HEK293 (cell line): ENCODE measurements around the gene RNPEP.

Source experiments
- CTCF ChIA-PET: fragments of 350-600 bp; formaldehyde crosslinking; extraction: SDS; loops from one replicate; lab custom pipeline; 2021; ENCODE audit warnings: antibody characterized with exemption; lab: Yijun Ruan, JAX
- POLR2A ChIA-PET: fragments of 300-600 bp; formaldehyde crosslinking; extraction: SDS; loops from one replicate; lab custom pipeline; 2020; ENCODE audit warnings: antibody characterized with exemption, inconsistent platforms; lab: Yijun Ruan, JAX
- H3K27ac ChIP-seq: fragments of 200-500 bp; sonication (Bioruptor generic); 2 replicates; pipeline ENCODE4 v1.5.1; 2014; ENCODE audit warnings: low read depth, low read length, control low read depth, inconsistent platforms; ENCODE audit errors: extremely low read depth
- H3K36me3 ChIP-seq, 2 experiments: fragments of 200-500 bp in 1 of 2; sonication (Bioruptor generic) in 1 of 2; 1 replicate in 1 of 2; 2 replicates in 1 of 2; pipeline ENCODE4 v1.5.1; 2014 to 2017; ENCODE audit warnings: inconsistent platforms in 2 of 2, low read length in 2 of 2; ENCODE audit not compliant: control insufficient read depth in 2 of 2, insufficient read depth in 1 of 2
- H3K4me1 ChIP-seq: fragments of 200-500 bp; sonication (Bioruptor generic); 2 replicates; pipeline ENCODE4 v1.5.1; 2014; ENCODE audit warnings: mild to moderate bottlenecking, low read length, inconsistent platforms; ENCODE audit not compliant: control insufficient read depth, insufficient read depth
- H3K4me3 ChIP-seq: 2 replicates; pipeline ENCODE4 v1.5.1; 2011; ENCODE audit warnings: low read depth, mild to moderate bottlenecking, control low read depth, low read length, moderate library complexity
- H3K9me3 ChIP-seq: fragments of 200-500 bp; sonication (Bioruptor generic); 2 replicates; pipeline ENCODE4 v1.5.1; 2014; ENCODE audit warnings: low read depth, low read length, inconsistent platforms; ENCODE audit not compliant: control insufficient read depth, insufficient read depth
- GLIS1 ChIP-seq: fragments of 450-650 bp; formaldehyde crosslinking; IDR thresholded peaks from 2 replicates; pipeline ENCODE4 v1.5.1; 2016; ENCODE audit warnings: missing biosample characterization, missing genetic modification characterization
- IKZF3 ChIP-seq: fragments of 450-650 bp; IDR thresholded peaks from 2 replicates; pipeline ENCODE4 v1.5.0; 2018; ENCODE audit warnings: missing biosample characterization, mild to moderate bottlenecking, missing genetic modification characterization, moderate library complexity
- OSR2 ChIP-seq: fragments of 450-650 bp; formaldehyde crosslinking; IDR thresholded peaks from 2 replicates; pipeline ENCODE4 v1.5.1; 2016; ENCODE audit warnings: missing biosample characterization, missing genetic modification characterization
- REPIN1 ChIP-seq: fragments of 450-650 bp; formaldehyde crosslinking; IDR thresholded peaks from 2 replicates; pipeline ENCODE4 v1.5.1; 2017; ENCODE audit warnings: missing biosample characterization, missing genetic modification characterization, low read depth
- SCRT1 ChIP-seq: fragments of 450-650 bp; formaldehyde crosslinking; IDR thresholded peaks from 2 replicates; pipeline ENCODE4 v1.5.1; 2016; ENCODE audit warnings: missing biosample characterization, missing genetic modification characterization, borderline replicate concordance
- SP7 ChIP-seq: fragments of 450-650 bp; formaldehyde crosslinking; IDR thresholded peaks from 2 replicates; pipeline ENCODE4 v1.5.1; 2016; ENCODE audit warnings: missing biosample characterization, missing genetic modification characterization
- ZBTB21 ChIP-seq: fragments of 450-650 bp; formaldehyde crosslinking; IDR thresholded peaks from 2 replicates; pipeline ENCODE4 v1.5.1; 2017; ENCODE audit warnings: missing biosample characterization, missing genetic modification characterization
- ZNF146 ChIP-seq: fragments of 450-650 bp; formaldehyde crosslinking; IDR thresholded peaks from 2 replicates; pipeline ENCODE4 v1.5.1; 2016; ENCODE audit warnings: missing biosample characterization, missing genetic modification characterization
- ZNF366 ChIP-seq: fragments of 450-650 bp; formaldehyde crosslinking; conservative IDR thresholded peaks from 2 replicates; pipeline ENCODE4 v1.5.1; 2016; ENCODE audit warnings: missing biosample characterization, missing genetic modification characterization
- ZNF558 ChIP-seq: fragments of 450-650 bp; formaldehyde crosslinking; IDR thresholded peaks from 2 replicates; pipeline ENCODE4 v1.5.1; 2016; ENCODE audit warnings: missing biosample characterization, missing genetic modification characterization
- ZNF629 ChIP-seq: fragments of 450-650 bp; formaldehyde crosslinking; IDR thresholded peaks from 2 replicates; pipeline ENCODE4 v1.5.1; 2017; ENCODE audit warnings: missing biosample characterization, missing genetic modification characterization
- ZSCAN23 ChIP-seq: fragments of 450-650 bp; formaldehyde crosslinking; IDR thresholded peaks from 2 replicates; pipeline ENCODE4 v1.5.1; 2016; ENCODE audit warnings: missing biosample characterization, missing genetic modification characterization
- TF ChIP-seq, protein P1 (sequence below): fragments of 450-650 bp; formaldehyde crosslinking; IDR thresholded peaks from 2 replicates; pipeline ENCODE4 v1.5.1; 2016; ENCODE audit warnings: missing biosample characterization, missing genetic modification characterization
- TF ChIP-seq, protein P2 (sequence below): fragments of 450-650 bp; formaldehyde crosslinking; IDR thresholded peaks from 2 replicates; pipeline ENCODE4 v1.5.1; 2017; ENCODE audit warnings: missing biosample characterization, missing genetic modification characterization
- TF ChIP-seq, protein P3 (sequence below): fragments of 450-650 bp; formaldehyde crosslinking; IDR thresholded peaks from 2 replicates; pipeline ENCODE4 v1.5.1; 2017; ENCODE audit warnings: missing biosample characterization, missing genetic modification characterization
- TF ChIP-seq, protein P4 (sequence below): fragments of 450-650 bp; formaldehyde crosslinking; conservative IDR thresholded peaks from 2 replicates; pipeline ENCODE4 v1.5.1; 2016; ENCODE audit warnings: low read depth, missing biosample characterization, missing genetic modification characterization

The RNPEP gene

DNA sequence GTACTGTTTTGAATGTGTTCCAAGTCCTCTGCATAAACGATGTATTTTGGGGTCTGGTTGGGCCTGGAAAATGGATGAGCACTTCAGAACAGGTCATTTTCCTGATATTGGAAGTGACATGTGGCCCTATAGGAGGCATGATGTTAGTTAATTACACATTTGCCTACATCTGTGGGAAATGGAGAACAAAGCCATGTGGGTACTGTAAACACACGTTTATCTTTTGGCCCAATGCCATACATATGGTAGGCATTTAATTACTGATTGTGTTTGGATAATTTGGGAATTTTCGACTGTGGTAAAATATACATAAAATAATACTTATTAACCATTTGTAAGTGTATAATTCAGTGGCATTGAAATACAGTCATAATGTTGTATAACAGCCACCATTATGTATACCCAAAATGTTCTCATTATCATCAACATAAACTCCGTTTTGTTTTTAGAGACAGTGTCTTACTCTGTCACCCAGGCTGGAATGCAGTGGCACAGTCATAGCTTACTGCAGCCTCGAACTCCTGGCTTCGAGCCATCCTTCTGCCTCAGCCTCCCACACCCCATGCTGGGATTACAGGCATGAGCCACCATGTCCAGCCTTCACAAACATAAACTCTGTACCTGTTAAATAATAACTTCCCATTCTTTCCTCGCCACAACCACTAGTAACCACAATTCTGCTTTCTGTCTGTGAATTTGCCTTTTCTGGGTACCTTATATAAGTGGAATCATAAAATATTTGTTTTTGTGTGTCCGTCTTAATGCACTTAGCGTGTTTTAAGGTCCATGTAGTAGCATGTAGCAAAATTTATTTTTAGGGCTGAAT lies 11.9 kb upstream of the RNPEP start:
- POLR2A ChIA-PET = no interaction called here
- peaks cover 13% of the 10 kb centered on the region for H3K4me1 ChIP-seq
- H3K4me3 ChIP-seq = no peak overlapping the region
- CTCF ChIA-PET = interaction anchor here (0.6 to 5.4 kb wide), 4 partner anchors 69 to 178 kb away, joined by 3 to 204 read pairs (median 10); no protein-coding TSS in a partner anchor
- H3K27ac ChIP-seq = no peak overlapping the region
- no peaks in the 10 kb centered on the region for H3K9me3 ChIP-seq
- TF ChIP-seq REPIN1 (tag by site-specific recombination) (no peak), SP7 (tag by site-specific recombination) (peak; percentile 96), IKZF3 (peak; percentile 61), SCRT1 (tag by site-specific recombination) (no peak), GLIS1 (tag by site-specific recombination) (peak; percentile 50), ZNF629 (tag by site-specific recombination) (0 out of 2 replicates have a peak, but pooled peaks have one; percentile 38), ZNF366 (tag by site-specific recombination) (peak; percentile 32; the same call in 1 of the 2 replicates), ZSCAN23 (tag by site-specific recombination) (no peak), ZBTB21 (tag by site-specific recombination) (no peak), ZNF146 (peak; percentile 86), OSR2 (tag by site-specific recombination) (peak; percentile 42; the same call in 1 of the 2 replicates), ZNF558 (tag by site-specific recombination) (no peak)
- TF ChIP-seq, protein P1, sequence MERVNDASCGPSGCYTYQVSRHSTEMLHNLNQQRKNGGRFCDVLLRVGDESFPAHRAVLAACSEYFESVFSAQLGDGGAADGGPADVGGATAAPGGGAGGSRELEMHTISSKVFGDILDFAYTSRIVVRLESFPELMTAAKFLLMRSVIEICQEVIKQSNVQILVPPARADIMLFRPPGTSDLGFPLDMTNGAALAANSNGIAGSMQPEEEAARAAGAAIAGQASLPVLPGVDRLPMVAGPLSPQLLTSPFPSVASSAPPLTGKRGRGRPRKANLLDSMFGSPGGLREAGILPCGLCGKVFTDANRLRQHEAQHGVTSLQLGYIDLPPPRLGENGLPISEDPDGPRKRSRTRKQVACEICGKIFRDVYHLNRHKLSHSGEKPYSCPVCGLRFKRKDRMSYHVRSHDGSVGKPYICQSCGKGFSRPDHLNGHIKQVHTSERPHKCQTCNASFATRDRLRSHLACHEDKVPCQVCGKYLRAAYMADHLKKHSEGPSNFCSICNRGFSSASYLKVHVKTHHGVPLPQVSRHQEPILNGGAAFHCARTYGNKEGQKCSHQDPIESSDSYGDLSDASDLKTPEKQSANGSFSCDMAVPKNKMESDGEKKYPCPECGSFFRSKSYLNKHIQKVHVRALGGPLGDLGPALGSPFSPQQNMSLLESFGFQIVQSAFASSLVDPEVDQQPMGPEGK (tag by site-specific recombination) = no peak
- TF ChIP-seq, protein P2, sequence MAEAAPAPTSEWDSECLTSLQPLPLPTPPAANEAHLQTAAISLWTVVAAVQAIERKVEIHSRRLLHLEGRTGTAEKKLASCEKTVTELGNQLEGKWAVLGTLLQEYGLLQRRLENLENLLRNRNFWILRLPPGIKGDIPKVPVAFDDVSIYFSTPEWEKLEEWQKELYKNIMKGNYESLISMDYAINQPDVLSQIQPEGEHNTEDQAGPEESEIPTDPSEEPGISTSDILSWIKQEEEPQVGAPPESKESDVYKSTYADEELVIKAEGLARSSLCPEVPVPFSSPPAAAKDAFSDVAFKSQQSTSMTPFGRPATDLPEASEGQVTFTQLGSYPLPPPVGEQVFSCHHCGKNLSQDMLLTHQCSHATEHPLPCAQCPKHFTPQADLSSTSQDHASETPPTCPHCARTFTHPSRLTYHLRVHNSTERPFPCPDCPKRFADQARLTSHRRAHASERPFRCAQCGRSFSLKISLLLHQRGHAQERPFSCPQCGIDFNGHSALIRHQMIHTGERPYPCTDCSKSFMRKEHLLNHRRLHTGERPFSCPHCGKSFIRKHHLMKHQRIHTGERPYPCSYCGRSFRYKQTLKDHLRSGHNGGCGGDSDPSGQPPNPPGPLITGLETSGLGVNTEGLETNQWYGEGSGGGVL (tag by site-specific recombination) = no peak
- TF ChIP-seq, protein P3, sequence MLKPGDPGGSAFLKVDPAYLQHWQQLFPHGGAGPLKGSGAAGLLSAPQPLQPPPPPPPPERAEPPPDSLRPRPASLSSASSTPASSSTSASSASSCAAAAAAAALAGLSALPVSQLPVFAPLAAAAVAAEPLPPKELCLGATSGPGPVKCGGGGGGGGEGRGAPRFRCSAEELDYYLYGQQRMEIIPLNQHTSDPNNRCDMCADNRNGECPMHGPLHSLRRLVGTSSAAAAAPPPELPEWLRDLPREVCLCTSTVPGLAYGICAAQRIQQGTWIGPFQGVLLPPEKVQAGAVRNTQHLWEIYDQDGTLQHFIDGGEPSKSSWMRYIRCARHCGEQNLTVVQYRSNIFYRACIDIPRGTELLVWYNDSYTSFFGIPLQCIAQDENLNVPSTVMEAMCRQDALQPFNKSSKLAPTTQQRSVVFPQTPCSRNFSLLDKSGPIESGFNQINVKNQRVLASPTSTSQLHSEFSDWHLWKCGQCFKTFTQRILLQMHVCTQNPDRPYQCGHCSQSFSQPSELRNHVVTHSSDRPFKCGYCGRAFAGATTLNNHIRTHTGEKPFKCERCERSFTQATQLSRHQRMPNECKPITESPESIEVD (tag by site-specific recombination) = peak; percentile 73
- TF ChIP-seq, protein P4, sequence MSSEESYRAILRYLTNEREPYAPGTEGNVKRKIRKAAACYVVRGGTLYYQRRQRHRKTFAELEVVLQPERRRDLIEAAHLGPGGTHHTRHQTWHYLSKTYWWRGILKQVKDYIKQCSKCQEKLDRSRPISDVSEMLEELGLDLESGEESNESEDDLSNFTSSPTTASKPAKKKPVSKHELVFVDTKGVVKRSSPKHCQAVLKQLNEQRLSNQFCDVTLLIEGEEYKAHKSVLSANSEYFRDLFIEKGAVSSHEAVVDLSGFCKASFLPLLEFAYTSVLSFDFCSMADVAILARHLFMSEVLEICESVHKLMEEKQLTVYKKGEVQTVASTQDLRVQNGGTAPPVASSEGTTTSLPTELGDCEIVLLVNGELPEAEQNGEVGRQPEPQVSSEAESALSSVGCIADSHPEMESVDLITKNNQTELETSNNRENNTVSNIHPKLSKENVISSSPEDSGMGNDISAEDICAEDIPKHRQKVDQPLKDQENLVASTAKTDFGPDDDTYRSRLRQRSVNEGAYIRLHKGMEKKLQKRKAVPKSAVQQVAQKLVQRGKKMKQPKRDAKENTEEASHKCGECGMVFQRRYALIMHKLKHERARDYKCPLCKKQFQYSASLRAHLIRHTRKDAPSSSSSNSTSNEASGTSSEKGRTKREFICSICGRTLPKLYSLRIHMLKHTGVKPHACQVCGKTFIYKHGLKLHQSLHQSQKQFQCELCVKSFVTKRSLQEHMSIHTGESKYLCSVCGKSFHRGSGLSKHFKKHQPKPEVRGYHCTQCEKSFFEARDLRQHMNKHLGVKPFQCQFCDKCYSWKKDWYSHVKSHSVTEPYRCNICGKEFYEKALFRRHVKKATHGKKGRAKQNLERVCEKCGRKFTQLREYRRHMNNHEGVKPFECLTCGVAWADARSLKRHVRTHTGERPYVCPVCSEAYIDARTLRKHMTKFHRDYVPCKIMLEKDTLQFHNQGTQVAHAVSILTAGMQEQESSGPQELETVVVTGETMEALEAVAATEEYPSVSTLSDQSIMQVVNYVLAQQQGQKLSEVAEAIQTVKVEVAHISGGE = no peak
- peaks cover 25 to 45% of the 10 kb centered on the region in 2 experiments for H3K36me3 ChIP-seq
